VCaP (cell line): ENCODE measurements around the gene KCNK2.

Experiments
- H3K27ac ChIP-seq: fragments of 450-650 bp; 2 replicates; pipeline ENCODE4 v1.5.1; 2017
- TF ChIP-seq, protein P1 (sequence below): fragments of 450-650 bp; conservative IDR thresholded peaks from 2 replicates; pipeline ENCODE4 v1.5.1; 2017; ENCODE audit warnings: mild to moderate bottlenecking, moderate library complexity

KCNK2 gene

DNA sequence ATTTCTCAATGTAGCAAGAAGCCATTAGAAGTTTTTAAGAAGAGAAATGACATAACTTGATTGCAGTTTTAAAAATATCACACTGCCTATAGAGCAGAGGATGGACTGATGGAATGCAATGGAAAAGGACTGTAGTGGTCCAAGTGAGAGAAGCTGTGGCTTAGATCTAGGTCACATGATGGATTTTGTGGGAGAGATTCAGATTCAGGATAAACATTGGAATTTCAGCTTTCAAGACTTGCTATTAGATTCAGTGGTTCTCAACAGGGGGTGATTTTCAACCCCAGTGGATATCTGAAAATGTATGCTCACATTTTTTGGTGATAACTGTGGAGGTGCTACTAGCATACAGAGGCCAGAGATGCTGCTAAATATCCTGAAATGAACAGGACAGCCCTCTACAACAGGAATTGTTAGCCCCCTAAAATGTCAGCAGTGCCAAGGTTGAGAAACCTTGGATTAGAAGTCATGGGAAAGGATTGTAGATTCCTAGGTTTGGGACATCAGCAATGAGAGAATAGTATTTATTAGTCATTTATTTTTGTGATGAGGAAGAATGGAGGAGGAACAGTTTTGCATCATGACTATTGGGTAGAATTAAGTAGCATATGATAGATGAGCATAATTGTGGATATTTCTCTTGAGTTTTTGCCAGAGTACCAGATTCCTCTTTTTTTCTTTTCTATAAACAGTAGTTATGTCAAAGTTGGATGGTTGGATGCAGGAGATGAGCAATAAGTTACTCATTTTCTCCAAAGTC, 30.1 kb upstream of the KCNK2 start:
- no peak overlapping the region for H3K27ac ChIP-seq
- TF ChIP-seq, protein P1, sequence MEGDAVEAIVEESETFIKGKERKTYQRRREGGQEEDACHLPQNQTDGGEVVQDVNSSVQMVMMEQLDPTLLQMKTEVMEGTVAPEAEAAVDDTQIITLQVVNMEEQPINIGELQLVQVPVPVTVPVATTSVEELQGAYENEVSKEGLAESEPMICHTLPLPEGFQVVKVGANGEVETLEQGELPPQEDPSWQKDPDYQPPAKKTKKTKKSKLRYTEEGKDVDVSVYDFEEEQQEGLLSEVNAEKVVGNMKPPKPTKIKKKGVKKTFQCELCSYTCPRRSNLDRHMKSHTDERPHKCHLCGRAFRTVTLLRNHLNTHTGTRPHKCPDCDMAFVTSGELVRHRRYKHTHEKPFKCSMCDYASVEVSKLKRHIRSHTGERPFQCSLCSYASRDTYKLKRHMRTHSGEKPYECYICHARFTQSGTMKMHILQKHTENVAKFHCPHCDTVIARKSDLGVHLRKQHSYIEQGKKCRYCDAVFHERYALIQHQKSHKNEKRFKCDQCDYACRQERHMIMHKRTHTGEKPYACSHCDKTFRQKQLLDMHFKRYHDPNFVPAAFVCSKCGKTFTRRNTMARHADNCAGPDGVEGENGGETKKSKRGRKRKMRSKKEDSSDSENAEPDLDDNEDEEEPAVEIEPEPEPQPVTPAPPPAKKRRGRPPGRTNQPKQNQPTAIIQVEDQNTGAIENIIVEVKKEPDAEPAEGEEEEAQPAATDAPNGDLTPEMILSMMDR: no peak

DNA sequence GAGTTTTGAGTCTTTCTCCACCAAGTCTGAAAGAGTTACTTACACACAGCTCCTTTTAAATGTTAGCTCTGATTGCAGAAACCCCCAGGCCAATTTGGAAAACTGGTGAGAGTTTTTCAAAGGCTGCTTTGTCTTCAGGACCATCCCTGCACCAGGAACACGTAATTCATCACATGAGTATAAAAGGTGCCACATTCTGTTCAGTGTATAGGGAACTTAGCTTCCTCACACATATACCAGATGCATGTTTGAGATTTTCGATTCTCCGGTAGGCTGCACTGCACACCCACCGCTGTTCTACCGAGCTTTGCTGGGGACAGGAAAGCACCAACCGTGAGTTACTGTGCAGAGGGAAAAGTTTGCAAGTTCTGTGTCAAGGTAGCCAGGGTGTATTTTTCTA, 28.3 kb upstream of the KCNK2 start:
- H3K27ac ChIP-seq: no peak overlapping the region
- TF ChIP-seq, protein P1: no peak

DNA sequence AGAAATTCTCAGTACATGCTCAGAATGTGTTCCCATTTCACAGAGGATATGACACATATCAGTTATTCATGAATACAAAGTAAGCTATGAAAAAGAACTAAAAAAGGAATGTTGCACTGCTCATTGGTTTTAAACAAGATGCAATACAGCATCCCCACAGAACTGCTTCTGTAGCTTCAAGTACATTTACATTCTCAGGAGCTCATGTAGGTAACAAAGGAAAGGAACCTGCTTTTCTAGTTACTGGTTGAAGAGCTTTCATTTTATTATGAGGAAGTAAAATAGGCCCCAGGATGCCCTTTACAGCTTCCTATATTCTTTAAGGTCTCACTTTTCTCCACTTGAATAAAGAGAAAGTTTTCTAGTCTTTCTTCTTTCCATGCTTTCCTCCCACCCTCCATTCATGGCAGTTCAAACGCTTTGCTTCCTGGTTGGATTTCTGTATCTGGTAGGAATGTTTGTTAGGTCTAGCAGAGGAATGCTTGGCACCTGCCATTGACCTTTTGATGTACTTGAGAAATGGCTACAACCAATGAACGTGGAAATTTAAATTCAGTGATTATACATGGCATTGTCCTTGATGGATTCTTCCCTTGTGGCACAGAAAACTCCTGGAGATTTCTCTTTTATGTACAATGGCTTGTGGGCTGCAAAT, 27.1 kb upstream of the KCNK2 start:
- TF ChIP-seq, protein P1: no peak
- no peak overlapping the region for H3K27ac ChIP-seq

DNA sequence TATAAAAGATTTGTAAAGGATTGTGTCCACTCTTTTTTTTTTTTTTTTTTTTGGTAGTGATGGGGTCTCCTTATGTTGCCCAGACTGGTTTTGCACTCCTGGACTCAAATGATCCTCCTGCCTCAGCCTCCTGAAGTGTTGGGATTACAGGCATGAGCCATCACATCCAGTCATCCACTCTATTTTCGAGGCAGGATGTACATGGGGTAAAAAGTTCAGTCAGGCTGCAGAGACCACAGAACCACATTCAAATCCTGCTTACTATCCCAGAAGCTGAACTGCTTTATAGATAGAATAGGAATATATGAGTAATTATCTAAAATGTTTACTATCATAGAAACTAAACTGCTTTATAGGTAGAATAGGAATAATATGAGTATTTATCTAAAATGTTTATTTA, 26.0 kb upstream of the KCNK2 start:
- H3K27ac ChIP-seq: no peak overlapping the region
- TF ChIP-seq, protein P1: no peak

DNA sequence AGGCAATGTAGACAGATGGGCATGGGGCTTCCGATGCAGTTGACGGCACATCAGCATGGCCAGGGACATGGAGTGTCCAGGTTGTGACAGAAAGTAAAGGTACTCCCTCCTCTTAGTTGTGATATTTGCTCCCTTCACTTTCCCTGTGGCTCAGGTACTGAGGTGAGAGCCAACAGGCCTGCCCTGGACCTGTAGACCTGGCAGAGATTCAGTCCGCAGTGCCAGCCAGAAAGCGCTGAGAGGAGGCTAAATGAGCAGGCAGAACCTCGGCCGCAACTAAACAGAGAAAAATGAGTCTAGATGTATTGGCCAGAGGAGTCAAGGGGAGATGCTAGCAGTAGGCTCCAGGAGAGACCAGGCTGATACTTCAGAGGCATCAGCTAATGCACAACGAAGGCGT, 22.6 kb upstream of the KCNK2 start:
- TF ChIP-seq, protein P1: no peak
- H3K27ac ChIP-seq: no peak overlapping the region

DNA sequence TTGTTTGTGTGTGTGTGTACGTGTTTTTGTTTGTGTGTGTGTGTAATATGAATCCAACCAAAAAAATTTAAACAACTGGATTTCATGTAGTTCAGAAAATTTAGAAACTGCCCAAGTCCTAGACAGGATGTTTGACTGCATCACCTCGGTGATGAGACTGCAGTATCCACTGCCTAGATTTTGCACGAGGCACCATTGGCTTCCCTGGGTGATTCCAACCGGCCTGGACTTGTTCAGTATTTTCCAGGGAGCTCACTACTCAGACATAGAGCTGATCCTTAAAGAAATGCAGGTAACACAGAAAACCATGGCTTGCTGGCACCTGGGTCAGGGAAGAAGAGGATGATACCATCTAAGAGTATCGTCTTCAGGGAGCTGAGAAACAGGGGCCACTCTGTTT, 18.2 kb upstream of the KCNK2 start:
- TF ChIP-seq, protein P1: no peak
- H3K27ac ChIP-seq: no peak overlapping the region

DNA sequence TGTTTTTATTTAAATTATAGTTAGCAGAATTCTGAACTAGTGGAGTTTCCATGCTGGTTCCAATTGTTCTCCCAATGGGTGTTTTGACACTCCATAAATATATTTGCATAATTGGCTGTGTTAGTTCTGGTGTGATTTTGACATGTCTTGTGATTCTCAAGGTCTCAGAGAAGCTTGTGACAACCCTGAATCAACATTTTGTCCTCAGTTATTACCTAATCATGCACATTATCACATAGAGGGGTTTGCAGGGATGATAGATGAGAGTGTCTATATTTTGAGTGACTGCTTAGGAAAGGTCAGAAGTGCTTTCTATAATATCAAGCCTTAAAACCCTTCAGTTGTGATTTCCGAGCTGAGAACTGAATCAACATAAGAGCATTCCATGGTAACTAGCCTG, 11.5 kb upstream of the KCNK2 start:
- H3K27ac ChIP-seq: no peak overlapping the region
- TF ChIP-seq, protein P1: no peak
